C4-2B (cell line): ENCODE data around the gene RPP38.

Experiments
- H3K27ac ChIP-seq: fragments of 450-650 bp; 2 replicates; pipeline ENCODE4 v1.5.1; 2017
- ZFX ChIP-seq: fragments of 450-650 bp; IDR thresholded peaks from 2 replicates; pipeline ENCODE4 v1.6.1; 2017
- TF ChIP-seq, protein P1 (sequence below): fragments of 450-650 bp; conservative IDR thresholded peaks from 2 replicates; pipeline ENCODE4 v1.5.1; 2017; ENCODE audit warnings: mild to moderate bottlenecking

RPP38 gene

DNA sequence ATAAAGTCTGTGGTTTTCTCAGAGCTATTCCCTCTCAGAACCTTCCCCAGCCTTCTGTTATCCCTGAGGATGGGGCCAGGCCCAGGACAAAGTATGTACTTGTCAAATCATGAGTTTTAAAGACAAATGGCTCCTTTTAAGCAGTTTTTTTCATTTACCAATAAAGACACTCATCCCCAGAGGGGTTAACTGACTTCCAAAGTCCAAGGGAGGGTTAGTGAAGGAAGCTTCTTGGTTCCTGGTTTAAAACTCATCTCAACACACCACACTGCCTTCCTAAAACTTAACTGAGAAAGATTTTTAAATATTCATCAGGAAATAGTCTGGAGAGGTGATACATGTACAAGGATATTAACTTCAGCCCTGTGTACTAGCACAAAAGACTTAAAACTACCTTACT lies 55.4 kb downstream of the RPP38 start:
- TF ChIP-seq ZFX = no peak
- TF ChIP-seq, protein P1, sequence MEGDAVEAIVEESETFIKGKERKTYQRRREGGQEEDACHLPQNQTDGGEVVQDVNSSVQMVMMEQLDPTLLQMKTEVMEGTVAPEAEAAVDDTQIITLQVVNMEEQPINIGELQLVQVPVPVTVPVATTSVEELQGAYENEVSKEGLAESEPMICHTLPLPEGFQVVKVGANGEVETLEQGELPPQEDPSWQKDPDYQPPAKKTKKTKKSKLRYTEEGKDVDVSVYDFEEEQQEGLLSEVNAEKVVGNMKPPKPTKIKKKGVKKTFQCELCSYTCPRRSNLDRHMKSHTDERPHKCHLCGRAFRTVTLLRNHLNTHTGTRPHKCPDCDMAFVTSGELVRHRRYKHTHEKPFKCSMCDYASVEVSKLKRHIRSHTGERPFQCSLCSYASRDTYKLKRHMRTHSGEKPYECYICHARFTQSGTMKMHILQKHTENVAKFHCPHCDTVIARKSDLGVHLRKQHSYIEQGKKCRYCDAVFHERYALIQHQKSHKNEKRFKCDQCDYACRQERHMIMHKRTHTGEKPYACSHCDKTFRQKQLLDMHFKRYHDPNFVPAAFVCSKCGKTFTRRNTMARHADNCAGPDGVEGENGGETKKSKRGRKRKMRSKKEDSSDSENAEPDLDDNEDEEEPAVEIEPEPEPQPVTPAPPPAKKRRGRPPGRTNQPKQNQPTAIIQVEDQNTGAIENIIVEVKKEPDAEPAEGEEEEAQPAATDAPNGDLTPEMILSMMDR = no peak
- H3K27ac ChIP-seq = no peak overlapping the region
